Measurements from ENCODE around the gene RNU5B-1.

RNU5B-1 gene

DNA sequence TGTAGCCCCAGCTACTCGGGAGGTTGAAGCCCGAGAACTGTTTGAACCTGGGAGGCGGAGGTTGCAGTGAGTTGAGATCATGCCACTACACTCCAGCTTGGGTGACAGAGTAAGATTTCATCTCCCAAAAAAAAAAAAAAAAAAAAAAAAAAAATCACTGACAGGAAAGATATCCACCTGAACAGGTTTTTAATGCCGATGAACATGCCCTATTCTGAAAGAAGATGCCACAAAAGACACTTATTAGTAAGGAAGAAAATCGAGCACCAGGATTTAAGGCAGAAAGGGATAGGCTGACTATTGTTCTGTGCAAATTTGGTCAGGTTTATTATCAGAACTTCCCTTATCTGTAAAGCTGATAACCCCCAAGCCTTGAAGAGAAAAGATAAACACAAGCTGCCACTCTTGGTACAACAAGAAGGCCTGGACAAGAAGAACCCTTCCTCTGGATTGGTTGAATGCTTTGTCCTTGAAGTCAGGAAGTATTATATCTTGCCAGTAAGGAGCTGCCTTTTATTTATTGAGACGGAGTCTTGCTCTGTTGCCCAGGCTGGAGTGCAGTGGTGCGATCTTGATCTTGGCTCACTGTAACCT is 15.1 kb upstream of the RNU5B-1 start:
- no peak for DNase-seq (ENCODE audit: low read depth)

DNA sequence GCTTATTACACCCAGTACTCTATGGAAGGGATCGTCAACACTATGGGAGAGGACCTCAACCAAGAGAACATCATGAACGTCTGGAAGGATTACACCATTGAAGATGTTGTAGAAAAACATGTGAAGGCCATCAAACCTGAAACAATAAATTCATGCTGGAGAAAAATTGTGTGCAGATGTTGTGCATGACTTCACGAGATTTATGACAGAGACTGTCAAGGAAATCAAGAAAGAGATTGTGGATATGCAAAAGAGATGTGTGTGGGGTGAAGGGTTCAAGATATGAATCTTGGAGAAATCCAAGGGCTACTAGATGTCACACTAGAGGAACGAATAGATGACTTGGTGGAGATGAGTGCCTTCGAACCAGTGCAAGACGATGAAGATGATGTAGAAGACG is 14.2 kb upstream of the RNU5B-1 start:
- no peak for DNase-seq (ENCODE audit: low read depth)

GRCh38 chr15:65292938-65293518 is 11.4 kb upstream of the RNU5B-1 start:
- no peak for DNase-seq (ENCODE audit: low read depth)

DNA sequence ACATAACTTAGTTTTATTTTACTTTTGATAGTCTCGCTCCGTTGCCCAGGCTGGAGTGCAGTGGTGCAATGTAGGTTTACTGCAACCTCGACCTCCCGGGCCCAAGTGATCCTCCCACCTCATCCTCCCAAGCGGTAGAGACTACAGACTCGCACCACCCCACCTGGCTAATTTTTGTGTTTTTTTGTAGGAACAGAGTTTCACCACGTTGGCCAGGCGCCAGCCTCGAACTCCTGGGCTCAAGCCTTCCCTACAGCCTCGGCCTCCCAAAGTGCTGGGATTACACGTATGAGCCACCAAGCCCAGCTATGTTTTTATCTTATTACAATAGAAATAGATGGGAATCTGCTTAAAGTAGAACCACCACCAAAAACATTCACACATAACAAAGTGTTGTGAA is 5.7 kb upstream of the RNU5B-1 start:
- no peak for DNase-seq (ENCODE audit: low read depth)

- DNase-seq (ENCODE audit: low read depth): no peak
Observed at GRCh38 chr15:65300924-65301441, 3.5 kb upstream of the RNU5B-1 start.

- no peak for DNase-seq (ENCODE audit: low read depth)
Observed at GRCh38 chr15:65302061-65302460, 2.4 kb upstream of the RNU5B-1 start.

- DNase-seq (ENCODE audit: low read depth): no peak
Observed at GRCh38 chr15:65303687-65304380, 643 bp upstream of the RNU5B-1 start.

DNA sequence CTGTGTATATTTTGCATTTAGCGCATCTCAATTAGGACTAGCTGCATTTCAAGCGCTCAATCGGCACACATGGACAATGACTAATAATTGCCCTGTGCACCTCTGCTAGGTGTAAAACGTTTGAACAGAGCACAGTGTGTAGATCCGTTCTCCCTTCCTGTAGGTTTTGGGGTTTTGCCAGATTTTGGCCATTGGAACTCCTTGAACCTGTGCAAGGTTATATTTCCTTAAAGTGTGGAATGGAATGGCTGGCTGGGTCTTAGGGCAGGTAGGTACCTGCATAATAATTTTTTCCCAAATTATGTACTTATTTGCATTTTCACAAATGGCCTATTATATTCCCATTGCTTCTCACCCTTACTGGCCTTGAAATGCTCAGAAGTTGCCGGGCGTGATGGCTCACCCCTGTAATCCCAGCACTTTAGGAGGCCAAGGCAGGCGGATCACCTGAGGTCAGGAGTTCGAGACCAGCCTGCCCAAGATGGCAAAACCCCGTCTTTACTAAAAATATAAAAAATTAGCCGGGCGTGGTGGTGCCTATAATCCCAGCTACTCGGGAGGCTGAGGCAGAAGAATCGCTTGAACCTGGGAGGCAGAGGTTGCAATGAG is 777 bp downstream of the RNU5B-1 start:
- no peak for DNase-seq (ENCODE audit: low read depth)

GRCh38 chr15:65305776-65306175 is 1.3 kb downstream of the RNU5B-1 start:
- DNase-seq (ENCODE audit: low read depth): no peak

DNA sequence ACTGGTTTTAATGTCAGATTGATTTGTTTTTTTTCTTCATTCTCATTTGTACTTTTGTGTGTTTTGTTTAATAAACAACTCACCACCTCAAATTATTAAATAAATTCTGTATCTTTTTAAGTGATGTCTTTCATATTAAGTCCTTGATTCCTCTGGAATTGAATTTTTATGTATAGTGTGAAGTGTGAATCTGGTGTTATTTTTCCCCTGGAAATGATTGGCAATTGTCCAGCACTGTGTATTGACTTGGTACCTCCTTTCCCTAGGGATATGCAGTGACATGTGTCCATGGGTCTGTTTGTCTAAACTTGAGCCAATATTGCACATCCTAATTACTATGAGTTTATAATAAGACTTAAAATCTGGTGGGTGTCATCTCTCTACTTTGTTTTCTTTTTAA is 2.1 kb downstream of the RNU5B-1 start:
- DNase-seq (ENCODE audit: low read depth): no peak

DNA sequence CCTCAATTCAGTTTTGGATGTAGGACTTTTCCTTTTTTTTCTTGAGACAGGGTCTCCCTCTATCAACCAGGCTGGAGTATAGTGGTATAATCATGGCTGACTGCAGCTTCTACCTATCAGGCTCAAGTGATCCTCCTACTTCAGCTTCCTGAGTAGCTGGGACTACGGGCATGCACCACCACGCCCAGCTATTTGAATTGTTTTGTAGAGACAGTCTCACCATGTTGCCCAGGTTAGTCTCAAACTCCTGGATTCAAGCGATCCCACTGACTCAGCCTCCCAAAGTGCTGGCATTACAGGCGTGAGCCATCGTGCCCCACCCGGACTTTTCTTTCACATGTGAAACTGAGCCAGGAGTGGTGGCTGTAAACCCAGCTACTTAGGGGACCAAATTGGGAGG is 3.5 kb downstream of the RNU5B-1 start:
- DNase-seq (ENCODE audit: low read depth): no peak

DNA sequence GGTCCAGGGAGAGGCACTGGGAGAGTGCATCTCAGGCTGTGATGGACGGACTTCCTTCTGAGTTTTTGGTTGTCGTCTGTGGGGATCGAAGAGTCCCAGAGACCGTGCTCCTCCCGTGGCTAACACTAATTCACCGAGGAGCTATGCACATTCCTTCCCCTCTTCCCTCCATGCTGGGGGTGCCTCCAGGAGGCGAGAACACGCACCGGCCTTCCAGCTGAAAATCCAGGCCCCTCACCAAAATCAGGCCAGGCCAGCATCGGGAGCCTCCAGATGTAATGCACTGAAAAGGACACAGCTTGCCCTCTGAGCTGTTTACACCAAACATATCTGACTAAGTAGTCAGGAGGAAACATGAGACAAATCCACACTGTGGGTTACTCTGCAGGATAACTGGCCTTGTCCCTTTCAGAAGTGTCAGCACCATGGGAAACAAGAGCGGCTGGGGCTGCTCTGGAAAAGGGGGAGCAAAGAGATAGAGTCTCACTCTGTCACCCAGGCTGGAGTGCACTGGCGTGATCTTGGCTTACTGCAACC is 5.5 kb downstream of the RNU5B-1 start:
- no peak for DNase-seq (ENCODE audit: low read depth)

DNA sequence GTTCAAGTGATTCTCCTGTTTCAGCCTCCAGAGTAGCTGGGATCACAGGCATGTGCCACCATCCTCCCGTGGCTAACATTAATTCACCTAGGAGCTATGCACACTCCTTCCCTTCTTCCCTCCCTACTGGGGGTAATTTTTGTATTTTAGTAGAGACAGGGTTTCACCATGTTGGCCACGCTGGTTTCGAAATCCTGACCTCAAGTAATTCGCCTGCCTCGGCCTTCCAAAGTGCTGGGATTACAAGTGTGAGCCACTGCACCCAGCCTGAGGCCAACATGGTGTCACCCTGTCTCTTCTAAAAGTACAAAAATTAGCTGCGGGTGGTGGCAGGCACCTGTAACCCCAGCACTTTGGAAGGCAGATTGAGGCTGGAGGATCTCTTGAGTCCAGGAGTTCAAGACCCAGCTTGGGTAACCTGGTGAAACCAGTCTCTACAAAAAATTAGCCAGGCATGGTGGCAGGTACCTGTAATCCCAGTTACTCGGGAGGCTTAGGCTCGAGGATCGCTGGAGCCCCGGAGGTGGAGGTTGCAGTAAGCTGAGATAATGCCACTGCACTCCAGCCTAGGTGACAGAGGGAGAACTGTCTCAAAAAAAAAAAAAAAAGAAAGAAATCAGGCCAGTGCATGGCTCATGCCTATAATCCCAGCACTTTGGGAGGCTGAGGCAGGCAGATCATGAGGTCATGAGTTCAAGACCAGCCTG is 6.1 kb downstream of the RNU5B-1 start:
- DNase-seq (ENCODE audit: low read depth): no peak

DNA sequence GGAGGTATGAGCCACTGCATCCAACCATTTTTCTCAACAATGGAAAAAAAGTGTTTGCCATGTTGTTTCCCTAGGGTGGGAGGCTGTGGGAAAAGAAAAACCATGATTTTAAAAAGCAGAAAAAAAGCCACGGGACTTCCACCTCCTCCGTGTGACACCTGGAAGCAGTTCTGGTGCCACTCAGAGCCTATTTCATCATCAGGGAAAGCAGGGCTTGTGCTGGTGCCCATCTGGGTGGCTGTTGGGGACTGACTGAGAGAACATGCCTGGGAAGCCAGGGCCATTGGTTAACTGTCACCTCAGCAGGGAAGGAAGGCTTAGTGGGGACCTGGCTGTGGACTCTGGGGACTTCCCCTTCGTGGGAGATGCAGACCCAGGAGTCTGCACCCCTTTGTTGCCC is 7.3 kb downstream of the RNU5B-1 start:
- no peak for DNase-seq (ENCODE audit: low read depth)

- DNase-seq (ENCODE audit: low read depth): no peak
Observed at GRCh38 chr15:65312400-65312916, 8.0 kb downstream of the RNU5B-1 start.

GRCh38 chr15:65318870-65319356 is 14.4 kb downstream of the RNU5B-1 start:
- DNase-seq (ENCODE audit: low read depth): peak; percentile 74

- DNase-seq (ENCODE audit: low read depth): no peak
Observed at GRCh38 chr15:65323071-65323511, 18.6 kb downstream of the RNU5B-1 start.

DNA sequence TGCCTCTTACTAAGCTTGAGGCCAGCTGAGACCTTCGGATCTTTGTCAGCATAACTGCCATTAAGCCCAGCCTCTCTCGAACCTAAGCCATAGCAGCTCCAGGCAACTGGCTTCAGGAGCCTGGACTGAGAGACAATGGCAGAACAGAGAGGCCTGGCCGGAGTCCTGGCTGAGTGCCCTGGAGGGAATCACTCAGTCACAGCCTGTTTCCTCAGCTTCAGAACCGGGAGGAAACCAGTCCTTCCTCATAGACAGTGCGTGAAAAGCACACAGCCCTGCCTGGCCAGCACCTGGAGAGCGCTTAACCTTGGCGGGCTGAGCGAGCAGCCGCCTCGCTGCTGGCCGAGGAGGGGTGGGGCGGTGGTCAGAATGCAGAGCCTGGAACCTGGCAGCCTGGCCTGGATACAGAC is 21.6 kb downstream of the RNU5B-1 start:
- DNase-seq (ENCODE audit: low read depth): no peak

- no peak for DNase-seq (ENCODE audit: low read depth)
Observed at GRCh38 chr15:65326818-65327217, 22.3 kb downstream of the RNU5B-1 start.

DNA sequence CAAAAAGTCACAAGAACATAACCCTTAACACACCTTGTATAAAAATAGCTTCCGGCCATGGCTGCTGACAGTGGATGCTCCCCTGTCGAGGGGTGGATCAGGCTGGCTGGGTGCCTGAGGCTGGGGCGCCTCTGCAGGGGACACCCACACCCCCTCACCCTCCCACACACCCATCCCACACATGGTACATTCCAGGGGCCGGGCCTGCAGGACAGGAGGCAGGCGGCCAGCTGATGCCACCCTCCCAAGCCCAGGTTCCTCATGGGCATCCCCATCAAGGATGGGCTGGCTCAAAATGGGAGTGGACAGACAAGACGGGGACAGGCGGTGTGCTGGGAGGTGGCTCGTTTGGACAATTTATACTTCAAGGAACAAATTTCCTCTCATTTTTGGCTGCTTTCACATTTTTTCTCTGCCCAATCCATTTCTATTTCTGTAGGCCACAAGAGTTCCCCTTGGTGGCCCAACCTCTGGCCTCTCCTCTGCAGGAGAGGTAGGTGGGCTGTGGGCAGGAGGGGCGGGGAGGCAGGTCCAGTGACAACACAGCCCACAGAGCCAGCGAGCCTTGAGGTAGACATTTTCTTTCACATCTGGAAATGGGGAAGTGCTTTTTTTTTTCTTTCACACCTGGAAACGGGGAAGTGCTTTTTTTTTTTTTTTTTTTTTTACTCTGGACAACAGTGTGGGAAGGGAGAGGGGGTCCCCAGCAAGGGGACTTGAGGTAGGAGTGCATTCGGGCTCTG is 23.3 kb downstream of the RNU5B-1 start:
- DNase-seq (ENCODE audit: low read depth): no peak

Data from activated T-cell treated with anti-CD3 and anti-CD28 coated beads for 24 hours (primary cell).